Naive thymus-derived CD8-positive, alpha-beta T cell (primary cell): ENCODE results near the gene MTA1. TPM values are rescaled to one million over a fixed set of nuclear protein-coding genes. Genes with fewer than 3 reads are reported as not detected.

ENCODE experiments used
- ATAC-seq, 2 donors: fragments of 150-1000 bp; cut with Tn5 transposase in 1 of 2; sonication (Bioruptor Pico), chemical (Tn5 transposase) in 1 of 2; 1 replicate in 1 of 2; 2 replicates in 1 of 2; pipeline ENCODE4 v1.10.0; 2021; ENCODE audit warnings: mild to moderate bottlenecking in 2 of 2, moderate library complexity in 2 of 2
- POLR2A ChIA-PET: fragments of 350-600 bp; sonication (Branson Sonifier 250); formaldehyde crosslinking; loops from one replicate; lab custom pipeline; 2021; ENCODE audit warnings: antibody characterized with exemption; lab: Charles Lee
- DNase-seq, 10 donors: peaks; one replicate each; pipeline versions ENCODE4 v3.0.0 to v3.0.0-alpha.2; 2020 to 2022
- H3K27ac Mint-ChIP-seq, 10 donors: one replicate each; pipeline ENCODE4 v1.8.0; 2020 to 2022; ENCODE audit warnings: mild to moderate bottlenecking in 10 of 10, mixed read lengths in 10 of 10, moderate library complexity in 4 of 10, inconsistent platforms in 1 of 10
- H3K27me3 Mint-ChIP-seq, 5 donors: one replicate each; pipeline ENCODE4 v1.8.0; 2021 to 2022; ENCODE audit warnings: mixed read lengths in 5 of 5
- H3K36me3 Mint-ChIP-seq, 3 donors: one replicate each; pipeline ENCODE4 v1.8.0; 2020 to 2022; ENCODE audit warnings: mixed read lengths in 3 of 3, mild to moderate bottlenecking in 2 of 3, inconsistent platforms in 1 of 3
- H3K4me1 Mint-ChIP-seq, 4 donors: one replicate each; pipeline ENCODE4 v1.8.0; 2021 to 2022; ENCODE audit warnings: mixed read lengths in 4 of 4
- H3K4me3 Mint-ChIP-seq, 10 donors: one replicate each; pipeline ENCODE4 v1.8.0; 2020 to 2022; ENCODE audit warnings: mild to moderate bottlenecking in 10 of 10, mixed read lengths in 10 of 10, moderate library complexity in 6 of 10, inconsistent platforms in 1 of 10
- H3K9me3 Mint-ChIP-seq, 9 donors: one replicate each; pipeline ENCODE4 v1.8.0; 2020 to 2022; ENCODE audit warnings: mixed read lengths in 9 of 9, mild to moderate bottlenecking in 3 of 9, inconsistent platforms in 1 of 9, moderate library complexity in 1 of 9
- polyA plus RNA-seq, 3 donors: library from polyadenylated mRNA; unstranded; fragments of 300-500 nt; fragmentation: Illumina TruSeq; gene quantifications; one replicate each; pipeline ENCODE4 v1.2.3, GENCODE V29; 2021
- total RNA-seq, 8 experiments: library from RNA in 2 of 8; stranded (reverse) in 2 of 8; gene quantifications; one replicate each; pipeline ENCODE4 v1.2.3 and lab custom pipeline; 2021 to 2026

MTA1 gene
- total and polyA plus RNA-seq, 5 experiments from 2014 or later, result 3.1 to 142 (median 6.5) TPM

- Mint-ChIP-seq H3K27me3 (no peaks in the 10 kb centered on the region), H3K36me3 (peaks cover 0 to 3% (median 0%) of the 10 kb centered on the region in 3 donors), H3K4me3 (no peak overlapping the region), H3K9me3 (no peaks in the 10 kb centered on the region), H3K27ac (no peak overlapping the region), H3K4me1 (peaks cover 0 to 2% (median 0%) of the 10 kb centered on the region in 4 donors)
- DNase-seq (no peak), ATAC-seq (no peak)
- POLR2A ChIA-PET, result interaction anchor here (1.0 kb wide), 1 partner anchor 22 kb away, joined by 3 read pairs; no protein-coding TSS in a partner anchor
These were observed 48.4 kb downstream of the MTA1 start for GRCh38 chr14:105467942-105468471.

- POLR2A ChIA-PET, result interaction anchor here (0.9 kb wide), 1 partner anchor 13 kb away, joined by 3 read pairs; no protein-coding TSS in a partner anchor
- no peak for ATAC-seq
- H3K9me3 Mint-ChIP-seq, result no peaks in the 10 kb centered on the region
These were observed 49.1 kb downstream of the MTA1 start for GRCh38 chr14:105468621-105469241.

GRCh38 chr14:105469456-105470349, 50.1 kb downstream of the MTA1 start:
- H3K27ac Mint-ChIP-seq, result no peak overlapping the region
- no peaks in the 10 kb centered on the region for H3K9me3 Mint-ChIP-seq
- no peaks in the 10 kb centered on the region for H3K27me3 Mint-ChIP-seq
- no peaks in the 10 kb centered on the region for H3K36me3 Mint-ChIP-seq
- no peak for DNase-seq
- POLR2A ChIA-PET, result interaction anchor here (0.9 to 1.1 kb wide), 2 partner anchors 12 to 20 kb away, joined by 3 to 5 read pairs; no protein-coding TSS in a partner anchor
- H3K4me3 Mint-ChIP-seq, result no peak overlapping the region
- peaks cover 0 to 9% (median 4%) of the 10 kb centered on the region in 4 donors for H3K4me1 Mint-ChIP-seq
- no peak for ATAC-seq

More at GRCh38 chr14:105468621-105469241, 49.1 kb downstream of the MTA1 start:
- Mint-ChIP-seq H3K4me3 (no peak overlapping the region), H3K4me1 (peaks cover 0 to 5% (median 3%) of the 10 kb centered on the region in 4 donors), H3K27me3 (no peaks in the 10 kb centered on the region), H3K27ac (no peak overlapping the region), H3K36me3 (no peaks in the 10 kb centered on the region)
- DNase-seq, result no peak

- Mint-ChIP-seq H3K27me3 (no peaks in the 10 kb centered on the region), H3K4me1 (peaks cover 0 to 9% (median 6%) of the 10 kb centered on the region in 4 donors), H3K9me3 (no peaks in the 10 kb centered on the region), H3K4me3 (no peak overlapping the region), H3K36me3 (no peaks in the 10 kb centered on the region), H3K27ac (no peak overlapping the region)
- ATAC-seq (no peak), DNase-seq (no peak)
- POLR2A ChIA-PET, result interaction anchor here (0.6 to 3.6 kb wide), 4 partner anchors 8 to 52 kb away, joined by 3 to 16 read pairs (median 4); no protein-coding TSS in a partner anchor
These were observed 51.0 kb downstream of the MTA1 start for GRCh38 chr14:105470350-105471296.

- no peaks in the 10 kb centered on the region for H3K27me3 Mint-ChIP-seq
These were observed 51.7 kb downstream of the MTA1 start for GRCh38 chr14:105471297-105471821.

GRCh38 chr14:105471823-105472485, 52.3 kb downstream of the MTA1 start:
- Mint-ChIP-seq H3K36me3 (no peaks in the 10 kb centered on the region), H3K27ac (no peak overlapping the region), H3K4me3 (peak overlapping the region in 1 of 10 donors; percentile 11), H3K9me3 (no peaks in the 10 kb centered on the region), H3K4me1 (peaks cover 0 to 17% (median 14%) of the 10 kb centered on the region in 4 donors), H3K27me3 (peaks cover 0 to 5% (median 0%) of the 10 kb centered on the region in 5 donors)
- DNase-seq (no peak), ATAC-seq (no peak)
- POLR2A ChIA-PET, result interaction anchor here (0.5 to 3.6 kb wide), 3 partner anchors 9 to 63 kb away, joined by 3 to 16 read pairs (median 8); no protein-coding TSS in a partner anchor

More at GRCh38 chr14:105471297-105471821, 51.7 kb downstream of the MTA1 start:
- DNase-seq (no peak), ATAC-seq (no peak)
- H3K36me3 Mint-ChIP-seq, result no peaks in the 10 kb centered on the region
- POLR2A ChIA-PET, result interaction anchor here (1.2 to 3.6 kb wide), 3 partner anchors 10 to 53 kb away, joined by 3 to 16 read pairs (median 8); no protein-coding TSS in a partner anchor
- H3K27ac Mint-ChIP-seq, result no peak overlapping the region
- no peak overlapping the region for H3K4me3 Mint-ChIP-seq
- no peaks in the 10 kb centered on the region for H3K9me3 Mint-ChIP-seq
- peaks cover 0 to 14% (median 10%) of the 10 kb centered on the region in 4 donors for H3K4me1 Mint-ChIP-seq

- POLR2A ChIA-PET, result interaction anchor here (0.5 to 3.6 kb wide), 3 partner anchors 9 to 63 kb away, joined by 3 to 16 read pairs (median 8); no protein-coding TSS in a partner anchor
- Mint-ChIP-seq H3K27ac (no peak overlapping the region), H3K4me1 (peaks cover 3 to 23% (median 20%) of the 10 kb centered on the region in 4 donors), H3K36me3 (no peaks in the 10 kb centered on the region), H3K9me3 (peaks cover 0 to 4% (median 0%) of the 10 kb centered on the region in 9 donors), H3K4me3 (peak overlapping the region in 2 of 10 donors; percentile 11 to 69), H3K27me3 (peaks cover 0 to 8% (median 0%) of the 10 kb centered on the region in 5 donors)
- DNase-seq (no peak), ATAC-seq (no peak)
These were observed 52.9 kb downstream of the MTA1 start for GRCh38 chr14:105472486-105472991.

- H3K27ac Mint-ChIP-seq, result peak overlapping the region in 1 of 10 donors; percentile 40
- peak overlapping the region in 7 of 10 donors; percentile 16 to 82 (median 66) for H3K4me3 Mint-ChIP-seq
- H3K9me3 Mint-ChIP-seq, result peaks cover 0 to 5% (median 0%) of the 10 kb centered on the region in 9 donors
- peaks cover 0 to 8% (median 0%) of the 10 kb centered on the region in 5 donors for H3K27me3 Mint-ChIP-seq
- no peak for DNase-seq
- no peaks in the 10 kb centered on the region for H3K36me3 Mint-ChIP-seq
- POLR2A ChIA-PET, result interaction anchor here (0.6 to 3.6 kb wide), 3 partner anchors 8 to 23 kb away, joined by 4 to 16 read pairs (median 8); no protein-coding TSS in a partner anchor
- H3K4me1 Mint-ChIP-seq, result peaks cover 3 to 25% (median 20%) of the 10 kb centered on the region in 4 donors
- no peak for ATAC-seq
These were observed 53.5 kb downstream of the MTA1 start for GRCh38 chr14:105473033-105473676.

- Mint-ChIP-seq H3K4me3 (peak overlapping the region; percentile 57 to 84 (median 78)), H3K27ac (peak overlapping the region in 3 of 10 donors; percentile 48 to 80 (median 59)), H3K4me1 (peaks cover 3 to 25% (median 20%) of the 10 kb centered on the region in 4 donors), H3K27me3 (peaks cover 0 to 8% (median 0%) of the 10 kb centered on the region in 5 donors), H3K36me3 (no peaks in the 10 kb centered on the region), H3K9me3 (peaks cover 0 to 5% (median 0%) of the 10 kb centered on the region in 9 donors)
- ATAC-seq (peak; percentile 60 to 62), DNase-seq (peak in 9 of 10 donors; percentile 51 to 86 (median 68))
- POLR2A ChIA-PET, result interaction anchor here (3.6 kb wide), 1 partner anchor 15 kb away, joined by 16 read pairs; no protein-coding TSS in a partner anchor
These were observed 54.3 kb downstream of the MTA1 start for GRCh38 chr14:105473677-105474482.
